H4 (cell line): ENCODE measurements around the gene VPS52. TPM values are rescaled to one million over a fixed set of nuclear protein-coding genes. Genes with fewer than 3 reads are reported as not detected.

Experiments used
- DNase-seq: peaks from one replicate; pipeline ENCODE4 v3.0.0-alpha.2; 2015; ENCODE audit warnings: low spot score
- total RNA-seq: library from RNA; depleted of rRNA; stranded (reverse); fragments of >200 nt; shearing (Covaris generic); gene quantifications from 2 replicates; pipeline ENCODE4 v1.2.3, GENCODE V29; 2014; rRNA removed

The VPS52 gene
- total RNA-seq, result 16.9 and 38.9 TPM in 2 replicates

- DNase-seq, result peak; percentile 99
These were observed at the start of gene VPS52, which contains the start of gene RPS18 for GRCh38 chr6:33271468-33272274. TSS of gene VPS52 (minus strand) at chr6:33271876. CDS start at chr6:33271675, 201 bp downstream. TSS of gene RPS18 (plus strand) at chr6:33272075. CDS start at chr6:33272120, 45 bp downstream.

- no peak for DNase-seq
These were observed 49.6 kb upstream of the VPS52 start for GRCh38 chr6:33321227-33321626.

GRCh38 chr6:33320315-33321181, 48.9 kb upstream of the VPS52 start:
- peak; percentile 50 for DNase-seq

GRCh38 chr6:33319939-33320314, 48.3 kb upstream of the VPS52 start:
- DNase-seq, result no peak

- DNase-seq, result no peak
These were observed 46.9 kb upstream of the VPS52 start for GRCh38 chr6:33318426-33319073.

GRCh38 chr6:33317669-33318425, 46.2 kb upstream of the VPS52 start, which contains the start of gene ZBTB22:
TSS of gene ZBTB22 (minus strand) at chr6:33317744. CDS start at chr6:33316916, 828 bp downstream.
- DNase-seq, result peak; percentile 97

GRCh38 chr6:33317419-33317668, 45.7 kb upstream of the VPS52 start:
- no peak for DNase-seq

- no peak for DNase-seq
These were observed 45.1 kb upstream of the VPS52 start for GRCh38 chr6:33316603-33317418.

GRCh38 chr6:33315793-33316602, 44.3 kb upstream of the VPS52 start:
- DNase-seq, result no peak

GRCh38 chr6:33314943-33315792, 43.5 kb upstream of the VPS52 start:
- DNase-seq, result peak; percentile 4

- peak; percentile 39 for DNase-seq
These were observed 42.9 kb upstream of the VPS52 start for GRCh38 chr6:33314515-33314942.

GRCh38 chr6:33313709-33314514, 42.2 kb upstream of the VPS52 start, which contains the start of gene TAPBP:
TSS of gene TAPBP (minus strand) at chr6:33314078. CDS start at chr6:33314041, 37 bp downstream.
- peak; percentile 59 for DNase-seq

- DNase-seq, result peak; percentile 14
These were observed 41.5 kb upstream of the VPS52 start for GRCh38 chr6:33313105-33313708.

- DNase-seq, result peak; percentile 83
These were observed 40.9 kb upstream of the VPS52 start for GRCh38 chr6:33312361-33313104.

- DNase-seq, result no peak
These were observed 34.7 kb upstream of the VPS52 start for GRCh38 chr6:33306356-33306755.

GRCh38 chr6:33305052-33305451, 33.4 kb upstream of the VPS52 start:
- DNase-seq, result no peak

- DNase-seq, result no peak
These were observed 32.5 kb upstream of the VPS52 start for GRCh38 chr6:33304216-33304615.
